ENCODE data around the gene STAT2.
"Not testable (repeated sequence)": the region's sequence is repeated elsewhere in the genome, so short reads cannot be mapped to it uniquely, and the experiment has no call there.

STAT2 gene

DNA sequence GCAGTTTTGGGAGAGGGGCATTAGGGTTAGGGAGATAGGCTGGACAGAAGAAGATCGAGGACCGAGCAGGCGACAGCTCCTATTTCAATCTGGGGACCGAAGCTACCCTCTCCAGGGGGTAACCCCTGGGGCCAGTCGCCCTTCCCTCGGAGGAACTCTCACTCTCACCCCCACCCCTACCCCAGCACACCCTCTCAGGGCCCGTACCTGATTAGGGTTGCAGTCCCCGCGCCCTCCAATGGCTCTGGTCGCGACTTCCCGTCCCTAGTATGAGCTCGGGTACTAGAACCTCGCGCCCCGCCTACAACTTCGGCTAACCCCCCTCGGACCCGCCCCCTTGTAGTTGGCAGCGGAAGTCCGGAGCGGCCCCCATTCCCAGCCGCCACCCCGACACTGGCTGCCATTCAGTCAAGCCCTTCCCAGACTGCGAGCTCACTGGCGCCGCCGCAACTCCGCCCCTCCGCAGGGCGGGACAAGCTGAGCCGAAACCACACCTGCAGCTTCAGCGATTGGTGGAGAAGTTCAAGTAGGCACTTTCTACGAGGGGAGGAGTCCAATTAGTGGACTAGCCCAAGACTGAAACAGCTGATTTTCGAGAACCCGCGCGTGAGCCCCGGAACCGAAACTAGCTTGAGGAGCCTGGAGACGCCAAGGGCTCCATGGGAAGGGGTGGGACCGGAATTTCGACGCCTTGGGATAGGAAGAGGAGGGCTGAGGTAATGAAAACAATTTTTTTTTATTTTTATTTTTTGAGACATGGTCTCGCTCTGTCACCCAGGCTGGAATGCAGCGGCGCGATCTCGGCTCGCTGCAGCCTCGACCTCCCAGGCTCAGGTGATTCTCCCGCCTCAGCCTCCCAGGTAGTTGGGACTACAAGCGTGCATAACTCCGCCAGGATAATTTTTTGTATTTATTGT lies at the start of gene STAT2:
Gene STAT2, minus strand, starts transcription at position 257 of the 917 bp plus-strand sequence. CDS start 3,536 bp downstream, outside the sequence.
- peak; percentile 100 for DNase-seq (ENCODE audit: low read depth, low spot score)

GRCh38 chr12:56408799-56409417 lies 49.0 kb upstream of the STAT2 start:
- no peak for DNase-seq (ENCODE audit: low read depth, low spot score)

GRCh38 chr12:56404227-56404626 lies 44.3 kb upstream of the STAT2 start:
- DNase-seq (ENCODE audit: low read depth, low spot score): not testable (repeated sequence)

GRCh38 chr12:56401612-56402011 lies 41.7 kb upstream of the STAT2 start:
- DNase-seq (ENCODE audit: low read depth, low spot score): not testable (repeated sequence)

GRCh38 chr12:56401125-56401524 lies 41.2 kb upstream of the STAT2 start:
- DNase-seq (ENCODE audit: low read depth, low spot score): not testable (repeated sequence)

DNA sequence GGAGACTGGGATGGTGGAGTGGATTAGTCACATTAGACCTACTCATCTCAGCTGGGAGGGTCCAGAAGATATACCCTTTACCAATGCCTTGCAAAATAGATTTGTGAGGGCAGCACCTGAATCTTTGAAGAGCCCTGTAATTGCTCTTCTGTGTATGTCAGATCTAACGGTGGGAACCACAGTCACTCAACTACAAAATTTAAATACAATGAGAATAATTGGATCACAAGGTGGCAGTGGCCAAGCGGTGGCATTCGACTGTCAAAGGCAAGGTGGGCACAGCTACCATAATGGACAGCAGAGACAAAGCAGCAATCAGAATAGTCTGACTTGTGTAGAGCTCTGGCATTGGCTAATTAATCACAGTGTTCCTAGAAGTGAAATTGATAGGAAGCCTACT lies 39.6 kb upstream of the STAT2 start:
- not testable (repeated sequence) for DNase-seq (ENCODE audit: low read depth, low spot score)

DNA sequence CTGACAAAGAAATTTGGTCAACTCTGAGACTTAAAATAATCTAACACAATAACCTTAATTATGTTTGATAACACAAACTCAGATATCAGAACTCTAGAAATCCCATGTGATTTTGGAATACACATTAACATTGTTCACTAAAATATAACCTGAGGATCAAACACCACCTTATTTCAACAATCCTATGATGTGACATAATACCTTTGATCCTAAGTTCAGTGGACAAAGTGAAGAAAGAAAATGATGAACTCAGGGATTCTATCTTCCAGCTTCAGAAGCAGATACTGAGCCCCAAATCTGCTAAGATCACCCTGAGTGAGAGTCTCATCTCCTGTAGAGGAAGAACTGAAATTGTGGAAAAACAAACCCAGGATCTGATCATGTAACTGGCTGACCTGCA lies 38.4 kb upstream of the STAT2 start:
- DNase-seq (ENCODE audit: low read depth, low spot score): no peak

GRCh38 chr12:56392331-56392730 lies 32.4 kb upstream of the STAT2 start:
- no peak for DNase-seq (ENCODE audit: low read depth, low spot score)

GRCh38 chr12:56391721-56392120 lies 31.8 kb upstream of the STAT2 start:
- no peak for DNase-seq (ENCODE audit: low read depth, low spot score)

DNA sequence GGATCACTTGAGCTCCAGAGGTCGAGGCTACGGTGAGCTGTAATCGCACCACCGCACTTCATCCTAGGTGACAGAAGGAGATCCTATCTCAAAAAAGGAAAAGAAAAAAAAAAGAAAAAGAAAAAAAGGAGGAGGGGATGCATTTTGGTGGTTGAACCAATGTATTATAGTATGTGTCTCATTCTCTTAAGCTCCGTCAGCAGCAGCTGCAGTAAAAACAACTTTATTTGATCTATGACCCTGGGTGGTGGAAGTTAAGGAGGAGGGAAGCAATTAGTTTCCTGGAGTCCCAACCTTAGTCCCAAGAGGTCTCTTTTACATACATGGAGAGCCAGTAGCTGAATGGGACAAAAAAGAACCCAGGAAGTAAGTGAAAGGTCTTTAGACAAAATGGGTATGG lies 29.5 kb upstream of the STAT2 start:
- no peak for DNase-seq (ENCODE audit: low read depth, low spot score)

- peak; percentile 3 for DNase-seq (ENCODE audit: low read depth, low spot score)
Measured at GRCh38 chr12:56387152-56387736, 27.3 kb upstream of the STAT2 start.

DNA sequence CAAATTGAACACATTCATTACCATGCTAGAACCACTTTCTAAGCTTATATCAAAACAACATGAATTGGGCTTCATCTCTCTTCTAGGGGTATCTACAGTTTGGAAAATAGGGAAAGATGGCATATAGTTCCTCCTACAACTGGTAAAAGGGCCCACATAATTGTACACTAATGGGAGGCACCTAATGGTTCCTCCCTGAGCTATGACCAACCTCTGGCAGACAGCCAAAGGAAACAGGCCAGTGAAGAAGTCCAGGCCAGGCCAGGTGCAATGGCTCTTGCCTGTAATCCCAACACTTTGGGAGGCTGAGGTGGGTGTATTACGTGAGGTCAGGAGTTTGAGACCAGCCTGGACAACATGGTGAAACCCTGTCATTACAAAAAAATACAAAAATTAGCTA lies 26.0 kb upstream of the STAT2 start:
- no peak for DNase-seq (ENCODE audit: low read depth, low spot score)

DNA sequence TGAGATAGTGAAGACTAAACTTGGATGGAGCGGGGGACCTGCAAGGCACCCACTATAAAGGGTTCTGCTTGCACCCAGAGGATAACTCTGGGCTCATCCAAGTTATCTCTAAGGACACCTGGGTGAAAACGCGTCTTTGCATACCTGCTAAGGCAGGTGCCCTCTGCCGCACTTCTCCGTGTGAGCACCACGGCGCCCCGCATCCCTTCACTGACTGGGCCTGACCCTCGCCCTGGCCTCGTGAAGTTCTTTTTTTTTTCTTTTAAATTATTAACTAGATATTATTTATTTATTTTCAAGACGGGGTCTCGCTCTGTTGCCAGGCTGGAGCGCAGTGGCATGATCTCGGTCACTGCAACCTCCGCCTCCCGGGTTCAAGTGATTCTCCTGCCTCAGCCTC lies 22.7 kb upstream of the STAT2 start:
- no peak for DNase-seq (ENCODE audit: low read depth, low spot score)

- DNase-seq (ENCODE audit: low read depth, low spot score): no peak
Measured at GRCh38 chr12:56377989-56378316, 18.0 kb upstream of the STAT2 start.

- peak; percentile 52 for DNase-seq (ENCODE audit: low read depth, low spot score)
Measured at GRCh38 chr12:56377310-56377988, 17.5 kb upstream of the STAT2 start.

GRCh38 chr12:56375598-56376434 lies 15.9 kb upstream of the STAT2 start:
- DNase-seq (ENCODE audit: low read depth, low spot score): no peak

DNA sequence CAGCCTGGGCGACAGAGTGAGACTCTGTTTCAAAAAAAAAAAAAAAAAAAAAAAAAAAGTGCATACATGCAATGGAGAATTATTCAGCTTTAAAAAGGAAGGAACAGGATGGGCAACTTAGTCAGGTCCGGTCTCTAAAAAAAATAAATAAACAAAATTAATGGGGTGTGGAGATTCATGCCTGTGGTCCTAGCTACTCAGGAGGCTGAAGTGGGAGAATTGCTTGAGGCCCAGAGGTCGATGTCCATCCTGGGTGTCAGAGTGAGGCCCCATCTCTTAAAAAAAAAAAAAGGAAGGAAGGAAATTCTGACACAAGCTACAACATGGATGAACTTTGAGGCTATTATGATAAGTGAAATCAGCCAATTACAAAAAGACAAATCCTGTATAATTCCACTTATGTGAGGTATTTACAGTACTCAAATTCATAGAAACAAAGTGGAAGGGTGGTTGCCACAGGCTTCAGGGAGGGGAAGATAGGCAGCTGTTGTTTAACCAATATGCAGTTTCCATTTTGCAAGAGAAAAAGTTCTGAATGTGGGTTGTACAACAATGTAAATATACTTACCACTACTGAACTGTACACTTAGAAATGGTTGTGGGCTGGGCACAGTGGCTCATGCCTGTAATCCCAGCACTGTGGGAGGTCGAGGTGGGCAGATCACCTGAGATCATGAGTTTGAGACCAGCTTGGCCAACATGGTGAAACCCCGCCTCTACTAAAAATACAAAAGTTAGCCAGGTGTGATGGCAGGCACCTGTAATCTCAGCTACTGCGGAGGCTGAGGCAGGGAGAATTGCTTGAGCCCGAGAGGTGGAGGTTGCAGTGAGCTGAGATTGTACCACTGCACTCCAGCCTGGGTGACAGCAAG lies 15.1 kb upstream of the STAT2 start:
- no peak for DNase-seq (ENCODE audit: low read depth, low spot score)

DNA sequence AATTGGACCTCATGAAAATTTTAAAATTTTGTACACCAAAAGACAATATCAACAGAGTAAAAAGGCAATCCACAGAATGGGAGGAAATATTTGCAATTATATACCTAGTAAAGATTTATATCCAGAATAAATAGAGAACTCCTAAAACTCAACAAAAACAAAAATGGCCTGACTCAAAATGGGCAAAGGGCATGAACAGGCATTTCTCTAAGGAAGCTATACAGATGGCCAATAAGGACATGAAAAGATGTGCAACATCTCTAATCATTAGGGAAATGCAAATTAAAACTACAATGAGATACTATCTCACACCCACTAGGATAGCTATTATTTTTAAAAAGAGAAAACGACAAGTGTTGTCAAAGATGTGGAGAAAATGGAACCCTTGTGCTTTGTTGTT lies 13.6 kb upstream of the STAT2 start:
- DNase-seq (ENCODE audit: low read depth, low spot score): no peak

GRCh38 chr12:56366948-56367347 lies 7.0 kb upstream of the STAT2 start:
- no peak for DNase-seq (ENCODE audit: low read depth, low spot score)

Data from iPS DF 19.7 (cell line).